Ovary (tissue), 9 donors: Measurements from ENCODE around the gene ANTXRL. TPM values are rescaled to one million over a fixed set of nuclear protein-coding genes. Genes with fewer than 3 reads are reported as not detected.
"Not testable (repeated sequence)": the region's sequence is repeated elsewhere in the genome, so short reads cannot be mapped to it uniquely, and the experiment has no call there.

Source experiments
- DNase-seq, 5 donors: peaks; one replicate each; pipeline ENCODE4 v3.0.0-alpha.2; 2019 to 2020
- H3K27ac ChIP-seq, 2 donors: fragments of 200-600 bp; one replicate each; pipeline versions ENCODE4 v1.5.1 to v1.8.0; 2019 to 2022
- H3K27me3 ChIP-seq: fragments of 200-600 bp; one replicate; pipeline ENCODE4 v1.8.0; 2022
- H3K36me3 ChIP-seq: fragments of 200-600 bp; sonication (generic); one replicate; pipeline ENCODE4 v1.5.1; 2019
- H3K4me1 ChIP-seq: one replicate; pipeline ENCODE4 v1.8.1; 2013; ENCODE audit warnings: mild to moderate bottlenecking, moderate library complexity; ENCODE audit not compliant: insufficient read depth
- H3K4me3 ChIP-seq: fragments of 200-600 bp; sonication (generic); one replicate; pipeline ENCODE4 v1.5.1; 2017
- H3K9me3 ChIP-seq, 2 donors: fragments of 200-600 bp in 1 of 2; sonication (generic) in 1 of 2; one replicate each; pipeline versions ENCODE4 v1.5.1 to v1.8.1; 2013 to 2019; ENCODE audit warnings: mild to moderate bottlenecking in 1 of 2, moderate library complexity in 1 of 2
- EP300 ChIP-seq: sonication (generic); formaldehyde crosslinking; IDR thresholded peaks from one replicate; pipeline ENCODE4 v1.6.1; 2017; ENCODE audit warnings: antibody characterized with exemption
- POLR2A ChIP-seq: fragments of 450-650 bp; IDR thresholded peaks from one replicate; pipeline ENCODE4 v1.6.1; 2017; ENCODE audit warnings: antibody characterized with exemption, mild to moderate bottlenecking, moderate library complexity
- WGBS, 3 donors: extraction: QIAGEN DNeasy Blood & Tissue Kit in 1 of 3; methylation state at CpG; one replicate each; pipeline versions ENCODE4 v1.1.5 to v1.1.7; 2013 to 2017; 5-methylcytosine and 5-hydroxymethylcytosine counted together
- intact Hi-C, 4 donors: fragments of 100-400 bp; cut with DNase I; formaldehyde crosslinking; loops; one replicate each; pipeline versions ENCODE4 v1.11.0 to v1.15.1; 2022 to 2023
- polyA plus RNA-seq, 2 donors: library from polyadenylated mRNA; stranded (reverse); fragments of 200-250 nt in 1 of 2; fragments of 350-450 nt in 1 of 2; fragmentation: Illumina TruSeq in 1 of 2; extraction: RNeasy Lipid Tissue Mini Kit (QIAGEN cat#74804) in 1 of 2; gene quantifications; one replicate each; pipeline ENCODE4 v1.2.3, GENCODE V29; 2013 to 2014
- total RNA-seq, 7 donors: library from RNA; depleted of rRNA in 2 of 7; stranded (reverse); fragments of >200 nt in 2 of 7; fragmentation: NEBNext Ultra II Directional in 3 of 7; extraction: Animal tissue kit (Norgen Biotek cat#: 25700) in 3 of 7; gene quantifications; one replicate each; pipeline versions ENCODE4 v1.1.0 to v1.2.4, GENCODE V29; 2016 to 2023
- TF ChIP-seq, protein P1 (sequence below), 3 donors: fragments of 450-650 bp in 2 of 3; fragments of 200-600 bp in 1 of 3; IDR thresholded peaks; one replicate each; pipeline versions ENCODE4 v1.5.1 to v1.8.0; 2016 to 2022; ENCODE audit warnings: antibody characterized with exemption in 3 of 3, mild to moderate bottlenecking in 1 of 3
- donor health status: DM: no; HTN: no; CAD: no; lungs with moderate emphysema.
- donor health status: DM: no; HTN: no; CAD: no.
- donor health status: Bipolar disorder and iron deficiency.
- donor health status: DM: yes; HTN: yes; CAD: no.
- donor health status: DM: no; HTN: no; CAD: no.
- donor health status: DM: yes; HTN: yes; CAD: no.

ANTXRL gene
- total and polyA plus RNA-seq, 9 donors: 0.51 TPM; not detected in 8

DNA sequence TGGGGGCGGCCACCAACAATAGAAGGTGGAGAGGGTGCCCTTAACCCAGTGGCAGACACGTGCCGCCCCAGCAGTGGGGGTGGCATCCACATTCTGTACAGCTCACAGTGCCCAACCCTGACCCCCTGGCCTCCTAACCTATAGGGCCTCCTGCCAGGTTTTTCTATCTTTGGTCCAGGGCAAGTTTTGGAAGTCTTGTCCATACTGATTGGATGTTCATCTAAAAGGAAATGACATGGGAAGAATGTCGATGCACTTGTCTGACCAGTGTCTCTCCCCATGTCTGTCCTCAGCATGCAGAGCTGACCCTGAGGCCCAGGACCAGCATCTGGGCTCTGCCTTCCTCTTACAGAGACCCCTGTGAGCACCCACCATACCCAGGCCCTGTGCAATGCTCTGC is 32.3 kb upstream of the ANTXRL start:
- TF ChIP-seq, protein P1, sequence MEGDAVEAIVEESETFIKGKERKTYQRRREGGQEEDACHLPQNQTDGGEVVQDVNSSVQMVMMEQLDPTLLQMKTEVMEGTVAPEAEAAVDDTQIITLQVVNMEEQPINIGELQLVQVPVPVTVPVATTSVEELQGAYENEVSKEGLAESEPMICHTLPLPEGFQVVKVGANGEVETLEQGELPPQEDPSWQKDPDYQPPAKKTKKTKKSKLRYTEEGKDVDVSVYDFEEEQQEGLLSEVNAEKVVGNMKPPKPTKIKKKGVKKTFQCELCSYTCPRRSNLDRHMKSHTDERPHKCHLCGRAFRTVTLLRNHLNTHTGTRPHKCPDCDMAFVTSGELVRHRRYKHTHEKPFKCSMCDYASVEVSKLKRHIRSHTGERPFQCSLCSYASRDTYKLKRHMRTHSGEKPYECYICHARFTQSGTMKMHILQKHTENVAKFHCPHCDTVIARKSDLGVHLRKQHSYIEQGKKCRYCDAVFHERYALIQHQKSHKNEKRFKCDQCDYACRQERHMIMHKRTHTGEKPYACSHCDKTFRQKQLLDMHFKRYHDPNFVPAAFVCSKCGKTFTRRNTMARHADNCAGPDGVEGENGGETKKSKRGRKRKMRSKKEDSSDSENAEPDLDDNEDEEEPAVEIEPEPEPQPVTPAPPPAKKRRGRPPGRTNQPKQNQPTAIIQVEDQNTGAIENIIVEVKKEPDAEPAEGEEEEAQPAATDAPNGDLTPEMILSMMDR (IDR thresholded peaks at IDR 0.05): no peak
- TF ChIP-seq EP300 (no peak), POLR2A (no peak)
- no peaks in the 10 kb centered on the region for H3K27me3 ChIP-seq
- intact Hi-C loops: no loop called here
- H3K36me3 ChIP-seq: no peaks in the 10 kb centered on the region
- 87 to 95% (median 93%) methylated on average over 4 of the region's 4 CpGs for WGBS, 3 donors
- H3K4me1 ChIP-seq: no peaks in the 10 kb centered on the region
- H3K4me3 ChIP-seq: no peak overlapping the region
- DNase-seq: no peak
- no peaks in the 10 kb centered on the region for H3K9me3 ChIP-seq
- H3K27ac ChIP-seq: no peak overlapping the region

DNA sequence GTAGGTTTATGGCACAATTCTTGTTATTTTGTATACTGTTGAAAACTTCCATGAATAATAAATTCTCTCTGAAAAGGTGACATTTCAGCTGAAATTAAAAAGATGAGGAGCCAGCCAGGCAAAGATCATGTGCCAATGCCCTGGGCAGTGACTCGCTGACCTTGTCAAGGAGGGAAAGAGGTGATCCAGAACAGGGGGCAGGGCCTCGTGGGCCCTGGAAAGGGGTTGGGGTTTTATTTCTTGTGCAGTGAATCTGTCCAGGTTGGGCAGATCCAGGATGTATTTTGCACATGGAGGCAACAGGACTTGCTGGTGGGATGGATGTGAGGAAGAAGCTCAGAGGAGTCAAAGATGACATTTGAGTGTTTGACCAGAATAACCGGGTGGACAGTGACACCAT is 31.6 kb upstream of the ANTXRL start:
- DNase-seq, H3K27ac ChIP-seq, H3K27me3 ChIP-seq, H3K4me3 ChIP-seq, intact Hi-C loops, H3K36me3 ChIP-seq, H3K9me3 ChIP-seq, H3K4me1 ChIP-seq: not testable (repeated sequence)
- 84 to 89% (median 84%) methylated on average over 3 of the region's 3 CpGs for WGBS, 3 donors

DNA sequence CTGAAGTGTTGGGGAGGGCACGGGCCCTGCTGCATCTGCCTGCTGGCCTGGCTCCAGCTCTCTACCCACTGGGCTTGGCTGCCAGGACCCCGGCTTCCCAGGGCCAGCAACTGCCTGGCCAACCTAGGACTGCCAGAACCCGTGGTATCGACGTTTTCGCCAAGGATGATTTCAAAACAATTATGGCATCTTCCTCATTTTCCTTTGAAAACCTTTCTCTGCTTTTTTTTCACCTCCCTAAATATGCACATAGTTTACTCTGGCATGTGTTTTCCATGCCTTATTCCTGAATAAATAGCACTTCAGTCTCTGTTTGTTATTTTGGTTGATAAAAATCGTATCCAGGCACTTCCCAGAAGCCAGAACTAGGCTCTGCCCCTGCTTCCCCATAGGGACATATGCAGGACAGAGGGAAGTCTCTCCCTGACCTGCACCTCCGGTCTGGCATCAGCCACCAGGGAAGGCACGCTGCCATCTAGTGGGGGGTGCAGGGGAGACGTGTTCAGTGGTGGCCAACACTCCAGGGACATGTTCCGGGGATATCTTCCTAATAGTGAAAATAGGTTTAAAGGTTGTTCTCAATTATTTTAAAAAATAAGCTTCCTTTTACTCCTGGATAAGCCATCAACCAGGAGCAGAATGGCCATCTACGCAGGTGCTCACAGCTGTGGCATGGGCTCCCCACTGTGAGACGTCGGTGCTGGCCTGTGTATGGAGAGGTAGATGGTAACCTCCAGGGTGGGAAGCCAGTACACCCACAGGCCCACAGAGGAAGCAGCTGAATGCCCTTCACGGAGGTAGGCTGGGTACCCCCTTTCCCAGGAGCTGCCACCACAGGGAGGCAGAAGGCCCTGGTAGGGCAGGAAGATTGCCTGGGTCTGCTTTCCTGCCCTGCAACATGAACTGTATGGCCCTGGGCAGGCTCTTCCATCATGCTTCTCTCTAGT is 30.7 kb upstream of the ANTXRL start:
- H3K36me3 ChIP-seq: no peaks in the 10 kb centered on the region
- intact Hi-C loops: no loop called here
- TF ChIP-seq EP300: no peak
- no peak for TF ChIP-seq POLR2A
- TF ChIP-seq, protein P1 (IDR thresholded peaks at IDR 0.05): no peak
- no peaks in the 10 kb centered on the region for H3K4me1 ChIP-seq
- no peak overlapping the region for H3K27ac ChIP-seq
- no peak overlapping the region for H3K4me3 ChIP-seq
- no peaks in the 10 kb centered on the region for H3K27me3 ChIP-seq
- 53 to 58% (median 56%) methylated on average over 15 of the region's 15 CpGs for WGBS, 3 donors
- peak in 2 of 5 donors; percentile 47 to 51 for DNase-seq
- no peaks in the 10 kb centered on the region for H3K9me3 ChIP-seq

DNA sequence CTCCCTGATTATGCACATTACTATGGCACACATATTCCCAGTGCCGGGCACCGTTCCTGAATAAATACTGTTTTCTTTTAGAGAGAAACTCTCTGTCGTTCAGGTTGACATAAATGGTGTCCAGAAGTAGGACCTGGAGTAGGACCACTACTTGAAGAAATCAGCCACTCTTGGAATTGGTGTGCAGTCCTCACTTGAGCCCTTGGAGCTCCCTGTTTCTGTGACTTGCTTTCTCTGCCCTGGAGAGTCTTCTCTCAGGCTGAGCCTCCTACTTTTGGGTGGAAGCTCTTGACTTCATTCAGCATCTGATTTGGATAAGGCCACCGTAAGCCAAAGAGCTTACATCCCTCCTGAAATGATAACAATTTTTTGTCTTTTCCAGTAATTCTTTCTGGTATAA is 29.7 kb upstream of the ANTXRL start:
- Histone ChIP-seq H3K4me1 (no peaks in the 10 kb centered on the region), H3K36me3 (no peaks in the 10 kb centered on the region), H3K27me3 (no peaks in the 10 kb centered on the region), H3K27ac (no peak overlapping the region), H3K4me3 (no peak overlapping the region), H3K9me3 (no peaks in the 10 kb centered on the region)
- intact Hi-C loops: no loop called here
- DNase-seq: no peak
- TF ChIP-seq EP300: no peak
- TF ChIP-seq, protein P1 (IDR thresholded peaks at IDR 0.05): no peak
- TF ChIP-seq POLR2A: no peak
- 87 to 89% (median 88%) methylated on average over 4 of the region's 4 CpGs for WGBS, 3 donors

DNA sequence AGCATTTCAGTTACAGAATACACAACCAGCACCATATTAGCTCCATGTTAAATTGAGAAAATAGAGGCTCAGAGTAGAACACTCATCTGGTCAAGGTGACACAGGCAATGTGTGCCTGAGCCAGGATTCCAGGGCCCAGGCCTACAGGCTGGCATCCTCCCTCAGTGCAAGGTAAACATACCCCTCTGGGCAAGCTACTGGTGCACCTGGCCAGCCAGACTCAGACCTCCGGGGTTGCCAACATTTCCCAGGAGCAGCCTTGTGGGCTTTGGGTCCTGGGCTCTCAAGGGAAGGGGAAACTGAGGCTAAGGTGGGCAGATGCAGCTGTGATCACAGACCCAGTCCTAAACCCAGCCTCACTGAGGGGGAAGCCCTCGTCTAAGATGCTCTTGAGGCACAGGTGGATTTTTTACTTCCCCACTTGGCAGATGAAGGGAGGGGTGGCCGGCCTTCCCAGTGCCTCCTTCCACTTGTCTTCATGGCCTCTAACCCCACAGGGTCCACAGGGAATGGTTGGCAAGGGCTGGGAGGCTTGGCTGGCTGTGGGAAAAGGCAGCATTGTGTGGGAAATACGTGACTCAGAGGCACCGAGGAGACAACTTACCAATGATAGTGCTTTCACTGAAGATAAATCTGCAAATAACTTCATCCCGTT is 23.8 kb upstream of the ANTXRL start:
- H3K4me1 ChIP-seq, H3K4me3 ChIP-seq, H3K27ac ChIP-seq, intact Hi-C loops, H3K9me3 ChIP-seq, DNase-seq, H3K27me3 ChIP-seq, H3K36me3 ChIP-seq: not testable (repeated sequence)
- 67 to 90% (median 83%) methylated on average over 6 of the region's 6 CpGs for WGBS, 3 donors
